AG04450 (cell line): ENCODE data around the gene OGN. TPM values are rescaled to one million over a fixed set of nuclear protein-coding genes. Genes with fewer than 3 reads are reported as not detected.

Source experiments
- CTCF ChIA-PET: fragments of 300-600, 350-600 bp; formaldehyde crosslinking; extraction: SDS; loops from one replicate; lab custom pipeline; 2022; ENCODE audit warnings: antibody characterized with exemption, inconsistent platforms; lab: Charles Lee
- POLR2A ChIA-PET: fragments of 350-600 bp; formaldehyde crosslinking; extraction: SDS; loops from one replicate; lab custom pipeline; 2021; ENCODE audit warnings: antibody characterized with exemption, inconsistent platforms; lab: Yijun Ruan, JAX
- DNase-seq: peaks from one replicate; pipeline ENCODE4 v3.0.0-alpha.2; 2011; ENCODE audit warnings: low read depth, low spot score
- H3K27ac ChIP-seq: one replicate; pipeline ENCODE4 v1.5.1; 2012; ENCODE audit warnings: low read depth, low read length, control low read depth
- H3K27me3 ChIP-seq: one replicate; pipeline ENCODE4 v1.6.0; 2012; ENCODE audit warnings: low read length; ENCODE audit not compliant: control insufficient read depth, insufficient read depth
- H3K4me3 ChIP-seq: 2 replicates; pipeline ENCODE4 v1.5.1; 2011; ENCODE audit warnings: mild to moderate bottlenecking, low read depth, low read length, control low read depth
- H3K9me3 ChIP-seq: 2 replicates; pipeline ENCODE4 v1.5.1; 2012; ENCODE audit warnings: low read length; ENCODE audit not compliant: control insufficient read depth, insufficient read depth
- polyA plus RNA-seq: library from polyadenylated mRNA; depleted of rRNA; stranded (reverse); fragments of >200 nt; gene quantifications from 2 replicates; pipeline ENCODE4 v1.2.3, GENCODE V29; 2011
- TF ChIP-seq, protein P1 (sequence below): IDR thresholded peaks from 2 replicates; pipeline ENCODE4 v1.5.1; 2011; ENCODE audit warnings: low read depth, low read length, control low read depth, inconsistent platforms

OGN gene
- polyA plus RNA-seq, 1 experiment = 1.3 TPM

GRCh38 chr9:92377876-92378275 is 26.5 kb downstream of the OGN start:
- Histone ChIP-seq H3K27me3 (no peaks in the 10 kb centered on the region), H3K9me3 (peaks cover 7% of the 10 kb centered on the region), H3K4me3 (no peak overlapping the region), H3K27ac (no peak overlapping the region)
- TF ChIP-seq, protein P1, sequence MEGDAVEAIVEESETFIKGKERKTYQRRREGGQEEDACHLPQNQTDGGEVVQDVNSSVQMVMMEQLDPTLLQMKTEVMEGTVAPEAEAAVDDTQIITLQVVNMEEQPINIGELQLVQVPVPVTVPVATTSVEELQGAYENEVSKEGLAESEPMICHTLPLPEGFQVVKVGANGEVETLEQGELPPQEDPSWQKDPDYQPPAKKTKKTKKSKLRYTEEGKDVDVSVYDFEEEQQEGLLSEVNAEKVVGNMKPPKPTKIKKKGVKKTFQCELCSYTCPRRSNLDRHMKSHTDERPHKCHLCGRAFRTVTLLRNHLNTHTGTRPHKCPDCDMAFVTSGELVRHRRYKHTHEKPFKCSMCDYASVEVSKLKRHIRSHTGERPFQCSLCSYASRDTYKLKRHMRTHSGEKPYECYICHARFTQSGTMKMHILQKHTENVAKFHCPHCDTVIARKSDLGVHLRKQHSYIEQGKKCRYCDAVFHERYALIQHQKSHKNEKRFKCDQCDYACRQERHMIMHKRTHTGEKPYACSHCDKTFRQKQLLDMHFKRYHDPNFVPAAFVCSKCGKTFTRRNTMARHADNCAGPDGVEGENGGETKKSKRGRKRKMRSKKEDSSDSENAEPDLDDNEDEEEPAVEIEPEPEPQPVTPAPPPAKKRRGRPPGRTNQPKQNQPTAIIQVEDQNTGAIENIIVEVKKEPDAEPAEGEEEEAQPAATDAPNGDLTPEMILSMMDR = no peak
- DNase-seq = no peak
- CTCF ChIA-PET = interaction anchor here (1.2 kb wide), 1 partner anchor 27 kb away, joined by 3 read pairs; no protein-coding TSS in a partner anchor
- POLR2A ChIA-PET = no interaction called here

DNA sequence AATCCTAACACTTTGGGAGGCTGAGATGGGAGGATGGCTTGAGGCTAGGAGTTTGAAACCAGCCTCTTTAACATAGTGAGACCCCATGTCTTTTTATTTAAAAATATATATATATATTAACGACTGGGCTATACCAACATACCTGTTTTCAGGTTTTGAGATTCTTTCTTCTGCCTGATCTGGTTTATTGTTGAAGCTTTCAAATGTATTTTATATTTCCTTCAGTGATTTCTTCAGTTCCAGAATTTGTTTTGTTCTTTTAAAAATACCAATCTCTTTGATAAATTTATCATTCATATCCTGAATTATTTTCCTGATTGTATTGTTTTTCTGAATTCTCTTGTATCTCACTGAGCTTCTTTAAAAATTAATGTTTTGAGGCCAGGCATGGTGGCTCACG is 31.2 kb downstream of the OGN start:
- Histone ChIP-seq H3K27me3 (no peaks in the 10 kb centered on the region), H3K4me3 (no peak overlapping the region), H3K27ac (no peak overlapping the region), H3K9me3 (peaks cover 7% of the 10 kb centered on the region)
- CTCF ChIA-PET = no interaction called here
- POLR2A ChIA-PET = no interaction called here
- no peak for DNase-seq
- TF ChIP-seq, protein P1 = no peak

DNA sequence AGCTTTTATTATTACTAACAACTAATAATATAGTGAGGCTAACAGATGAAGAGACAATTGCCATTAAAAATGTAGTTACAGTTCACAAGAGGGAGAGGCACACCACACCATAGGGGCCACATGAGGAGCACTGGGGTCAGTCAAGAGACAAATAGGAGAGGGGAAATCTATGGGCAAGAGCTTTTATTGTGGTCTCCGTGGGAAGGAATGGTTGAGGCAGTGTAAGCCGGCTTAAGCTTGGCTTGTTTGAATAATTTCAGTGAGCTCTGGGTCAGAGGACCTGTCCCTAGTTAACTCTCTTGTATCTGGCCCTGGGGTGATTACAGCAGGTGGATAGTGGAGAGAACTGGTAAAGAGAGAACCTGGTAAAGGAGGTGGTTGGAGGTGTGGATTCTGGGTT is 35.3 kb downstream of the OGN start:
- POLR2A ChIA-PET = interaction anchor here (0.6 kb wide), 1 partner anchor 9 kb away, joined by 3 read pairs; no protein-coding TSS in a partner anchor
- no peaks in the 10 kb centered on the region for H3K27me3 ChIP-seq
- no peak overlapping the region for H3K4me3 ChIP-seq
- H3K27ac ChIP-seq = no peak overlapping the region
- TF ChIP-seq, protein P1 = no peak
- CTCF ChIA-PET = interaction anchor here (1.8 kb wide), 1 partner anchor 41 kb away, joined by 5 read pairs; no protein-coding TSS in a partner anchor
- DNase-seq = no peak
- H3K9me3 ChIP-seq = peaks cover 3% of the 10 kb centered on the region

DNA sequence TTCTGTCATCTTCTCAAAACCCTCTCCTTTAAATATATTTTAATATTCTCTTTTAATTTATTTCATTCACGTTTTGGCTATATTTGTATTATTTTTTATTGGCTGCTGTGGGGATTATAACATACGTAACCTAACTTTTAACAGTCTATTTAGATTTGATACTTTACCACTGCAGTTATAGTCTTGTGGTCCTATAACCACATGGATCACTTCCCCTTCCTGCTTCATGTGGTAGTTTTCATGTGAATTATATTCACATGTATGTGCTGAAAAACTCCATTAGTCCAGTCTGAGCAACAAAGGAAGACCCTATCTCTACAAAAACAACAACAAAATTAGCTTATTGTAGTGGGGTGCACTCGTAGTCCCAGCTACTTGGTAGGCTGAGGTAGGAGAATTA is 44.3 kb downstream of the OGN start:
- TF ChIP-seq, protein P1 = no peak
- Histone ChIP-seq H3K4me3 (no peak overlapping the region), H3K9me3 (peaks cover 4% of the 10 kb centered on the region), H3K27me3 (no peaks in the 10 kb centered on the region), H3K27ac (no peak overlapping the region)
- POLR2A ChIA-PET = interaction anchor here (0.7 kb wide), 1 partner anchor 9 kb away, joined by 3 read pairs; no protein-coding TSS in a partner anchor
- DNase-seq = no peak
- CTCF ChIA-PET = interaction anchor here (0.7 to 1.2 kb wide), 3 partner anchors 16 to 274 kb away, joined by 3 to 4 read pairs (median 3); no protein-coding TSS in a partner anchor

DNA sequence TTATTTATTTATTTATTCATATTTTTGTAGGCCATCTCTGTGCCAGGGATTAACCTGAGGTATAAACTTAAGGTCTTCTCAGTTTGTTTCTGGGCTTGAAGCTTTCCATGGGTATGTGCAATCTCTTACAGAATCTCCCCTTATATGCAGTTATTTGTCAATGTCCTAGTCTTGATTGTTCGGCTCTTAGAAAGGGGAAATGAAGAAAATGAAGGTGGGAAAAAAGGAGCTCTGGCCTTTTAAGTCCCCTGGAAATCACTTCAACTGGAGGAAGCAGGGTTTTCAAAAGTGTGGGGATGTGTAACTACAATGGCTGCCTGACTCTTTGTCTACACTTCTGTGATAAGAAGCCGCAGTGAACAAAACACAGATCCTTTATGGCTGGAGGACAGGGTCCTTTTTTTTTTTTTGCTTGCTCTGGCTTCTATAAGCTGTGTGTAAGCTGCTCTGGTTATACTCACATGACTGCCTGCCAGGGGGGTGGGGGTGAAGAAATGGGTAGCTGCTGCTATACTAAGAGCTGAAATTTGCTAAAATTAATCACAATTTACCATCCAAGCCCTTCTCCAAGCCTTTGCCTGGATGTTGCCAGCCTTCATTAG is 44.9 kb downstream of the OGN start:
- no peaks in the 10 kb centered on the region for H3K27me3 ChIP-seq
- TF ChIP-seq, protein P1 = no peak
- ChIA-PET CTCF (interaction anchor here (0.7 to 1.2 kb wide), 5 partner anchors 11 to 274 kb away, joined by 3 to 5 read pairs (median 4); no protein-coding TSS in a partner anchor), POLR2A (interaction anchor here (0.7 kb wide), 1 partner anchor 9 kb away, joined by 3 read pairs; no protein-coding TSS in a partner anchor)
- no peak overlapping the region for H3K27ac ChIP-seq
- no peak for DNase-seq
- H3K4me3 ChIP-seq = no peak overlapping the region
- H3K9me3 ChIP-seq = peaks cover 4% of the 10 kb centered on the region
